ENCODE results near the gene TXNL4A.

The TXNL4A gene

DNA sequence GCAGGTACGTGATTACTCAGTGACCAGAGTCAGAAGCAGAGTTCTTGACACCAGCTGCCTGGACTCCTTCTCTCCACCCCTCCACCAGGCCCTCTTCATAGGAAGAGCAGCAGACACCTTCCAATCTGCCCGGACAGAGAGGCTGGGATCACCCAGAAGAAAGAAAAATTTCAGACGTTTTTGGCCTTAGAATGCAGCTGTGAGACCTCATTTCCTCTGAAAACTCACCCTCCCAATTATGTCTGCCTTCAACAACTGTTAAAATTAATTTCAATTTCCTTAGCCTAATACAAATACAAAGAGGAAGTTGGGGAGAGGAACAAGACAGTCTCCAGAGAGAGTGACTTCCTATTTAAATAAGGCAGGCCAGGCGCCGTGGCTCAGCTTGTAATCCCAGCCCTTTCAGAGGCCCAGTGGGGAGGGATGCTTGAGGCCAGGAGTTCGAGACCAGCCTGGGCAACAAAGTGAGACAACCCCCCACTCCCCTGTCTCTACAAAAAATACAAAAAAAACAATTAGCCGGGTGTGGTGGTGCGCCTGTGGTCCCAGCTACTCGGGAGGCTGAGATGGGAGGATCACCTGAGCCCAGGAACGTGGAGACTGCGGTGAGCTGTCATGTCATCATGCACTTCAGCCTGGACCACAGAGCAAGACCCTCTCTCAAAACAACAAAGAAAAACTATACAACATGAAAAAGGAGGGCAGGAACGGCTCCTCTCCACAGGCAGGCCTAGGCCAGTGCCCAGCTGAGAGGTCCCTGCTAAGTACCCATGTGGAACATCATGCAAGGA is 38.5 kb downstream of the TXNL4A start:
- FAIRE-seq (no peak), DNase-seq (ENCODE audit: low spot score) (no peak)

DNA sequence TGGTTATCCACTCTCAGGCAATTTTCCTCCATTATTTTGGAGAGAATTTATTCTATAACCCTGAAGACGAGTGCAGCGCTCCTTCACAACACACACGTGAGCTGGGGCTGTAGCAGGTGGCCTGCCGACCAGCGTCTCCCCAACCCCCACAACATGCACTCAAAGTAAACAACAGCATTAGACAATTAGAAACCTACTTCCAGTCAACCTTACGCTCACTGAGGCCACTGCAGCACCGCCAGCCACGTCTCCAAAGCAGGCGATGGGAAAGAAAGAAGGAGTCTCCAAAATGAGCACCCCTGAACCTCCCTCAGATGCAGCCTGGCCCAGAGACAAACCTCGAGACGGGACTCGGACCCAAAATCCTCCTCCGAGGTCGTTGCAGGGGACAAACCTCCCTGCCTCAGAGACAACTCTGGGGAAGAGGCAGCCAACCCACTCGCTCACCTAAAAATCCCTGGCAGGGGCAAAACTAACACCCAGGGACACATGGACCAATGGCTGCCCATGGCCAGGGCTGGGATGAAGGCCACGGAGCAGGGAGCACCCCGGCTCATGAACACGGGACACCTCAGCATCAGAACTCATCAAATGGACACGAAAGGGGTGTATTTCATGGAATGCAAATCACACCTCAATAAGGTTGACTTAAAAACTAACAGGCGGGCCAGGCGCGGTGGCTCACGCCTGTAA is 39.5 kb downstream of the TXNL4A start:
- DNase-seq (ENCODE audit: low spot score) (no peak), FAIRE-seq (no peak)

DNA sequence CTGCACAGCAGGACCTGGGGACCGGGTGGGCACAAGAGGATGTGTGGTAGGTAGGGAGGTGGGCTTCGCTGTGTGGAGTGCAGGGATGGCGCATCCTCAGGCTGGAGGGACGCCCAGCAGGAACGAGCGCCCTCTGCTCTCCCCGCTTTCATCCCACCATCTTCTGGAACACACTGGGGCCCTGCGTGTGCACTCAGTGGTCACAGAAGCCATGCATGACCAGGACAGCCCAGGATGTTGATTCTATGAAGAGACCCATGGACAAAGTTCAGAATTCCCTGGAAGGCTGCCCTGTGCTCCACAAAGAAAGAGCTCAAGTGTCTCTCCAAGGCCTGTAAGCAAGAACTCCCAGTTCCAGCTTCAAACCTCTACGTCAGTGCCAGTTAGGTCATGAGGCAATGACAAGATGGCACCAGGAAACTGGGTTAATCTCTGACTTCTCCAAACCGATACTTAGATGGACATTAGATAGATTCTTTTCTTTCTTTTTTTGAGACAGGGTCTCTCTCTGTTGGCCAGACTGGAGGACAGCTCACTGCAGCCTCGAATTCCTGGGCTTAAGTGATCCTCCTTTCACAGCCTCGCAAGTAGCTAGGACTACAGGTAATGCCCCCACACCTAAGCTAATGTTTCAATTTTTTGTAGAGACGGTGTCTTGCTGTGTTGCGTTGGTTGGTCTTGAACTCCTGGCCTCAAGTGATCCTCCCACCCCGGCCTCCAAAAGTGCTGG is 40.3 kb downstream of the TXNL4A start:
- DNase-seq (ENCODE audit: low spot score), result no peak
- no peak for FAIRE-seq

DNA sequence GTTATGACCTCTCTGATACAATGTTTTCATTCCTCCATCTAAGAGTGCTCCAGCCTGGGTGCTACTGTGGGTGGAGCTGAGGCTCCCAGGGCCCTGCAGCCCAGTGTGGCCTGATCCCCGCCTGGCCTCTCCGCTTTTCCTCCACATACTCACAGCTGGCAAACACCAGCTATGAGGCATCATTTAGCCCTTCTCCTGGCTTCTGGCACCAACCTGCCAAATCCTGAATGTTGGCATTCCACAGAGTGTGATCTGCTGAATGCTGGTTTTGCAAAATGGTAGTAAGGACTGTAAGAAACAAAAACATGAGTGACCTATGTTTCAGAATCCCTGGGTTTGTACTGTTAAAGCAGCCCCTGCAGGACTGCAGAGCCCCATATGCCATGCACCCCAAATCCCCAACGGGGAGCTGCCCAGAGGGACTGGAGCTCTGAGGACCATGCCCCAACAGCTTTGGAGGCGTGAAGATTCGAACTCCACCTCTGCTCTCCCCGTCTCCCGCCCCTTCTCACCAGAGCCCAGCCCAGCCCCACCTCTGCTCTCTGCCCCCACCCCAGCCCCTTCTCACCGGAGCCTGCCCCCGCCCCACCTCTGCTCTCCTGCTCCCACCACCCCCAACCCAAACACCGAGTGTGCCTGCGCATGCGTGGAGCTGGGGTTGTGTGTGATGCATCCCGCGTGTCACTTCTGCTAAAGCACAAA is 41.2 kb downstream of the TXNL4A start:
- FAIRE-seq, result no peak

DNA sequence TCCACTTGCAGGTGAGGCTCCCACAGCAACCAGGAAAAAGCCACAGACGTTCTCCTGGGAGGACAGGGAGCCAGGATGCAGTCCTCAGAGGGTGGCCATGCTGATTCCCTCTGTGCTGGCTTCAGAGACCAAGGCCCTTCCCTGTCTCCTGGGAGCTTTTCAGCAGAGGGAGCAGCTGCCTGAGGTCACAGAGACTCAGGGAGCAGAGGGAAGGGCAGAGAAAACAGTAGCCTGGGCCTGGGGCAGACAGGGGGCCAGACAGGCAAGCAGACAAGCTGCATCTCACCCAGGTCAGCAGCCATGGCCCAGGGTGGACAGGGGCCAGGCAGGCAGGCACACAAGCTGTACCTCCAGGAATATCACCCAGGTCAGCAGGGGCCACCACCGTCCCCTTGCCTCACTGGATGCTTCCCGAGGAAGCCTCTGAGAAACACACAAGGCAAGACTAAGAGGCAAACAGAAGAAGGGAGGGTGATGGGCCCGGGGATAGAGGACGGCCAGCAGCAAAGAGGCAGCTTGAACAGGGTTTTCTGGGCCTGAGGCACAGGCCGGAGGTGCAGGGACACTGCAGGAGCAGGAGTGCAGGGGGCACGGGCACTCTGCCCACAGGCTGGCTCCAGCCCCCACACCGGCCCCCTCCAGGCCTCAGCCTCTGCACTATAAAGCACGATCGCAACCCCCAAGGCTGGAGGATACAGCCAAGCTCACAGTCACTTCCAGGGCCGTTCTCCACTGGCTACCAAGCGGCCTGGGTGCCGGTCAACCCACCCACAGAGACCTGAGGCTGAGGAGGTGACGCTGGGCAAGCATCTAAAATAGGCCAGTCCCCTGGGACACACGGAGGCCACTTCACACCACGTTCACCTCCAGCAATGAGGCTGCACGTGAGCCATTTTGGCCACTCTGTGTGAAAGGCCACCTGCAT is 43.0 kb downstream of the TXNL4A start:
- FAIRE-seq (no peak), DNase-seq (ENCODE audit: low spot score) (no peak)

More for the DNA sequence above, 41.2 kb downstream of the TXNL4A start:
- no peak for DNase-seq (ENCODE audit: low spot score)

DNA sequence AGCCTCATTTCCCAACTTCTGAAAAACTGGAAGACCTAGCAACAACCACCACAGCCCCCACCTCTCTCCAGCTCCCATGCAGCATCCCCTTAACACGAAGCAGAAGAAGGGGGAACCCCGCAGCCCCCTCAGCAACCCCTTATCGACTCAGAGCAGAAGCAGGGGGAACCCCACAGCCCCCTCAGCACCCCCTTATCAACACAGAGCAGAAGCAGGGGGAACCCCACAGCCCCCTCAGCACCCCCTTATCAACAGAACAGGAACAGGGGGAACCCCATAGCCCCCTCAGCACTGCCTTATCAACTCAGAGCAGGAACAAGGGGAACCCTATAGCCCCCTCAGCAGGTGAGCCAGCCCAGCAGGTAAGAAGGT is 43.6 kb downstream of the TXNL4A start:
- FAIRE-seq, result no peak
- no peak for DNase-seq (ENCODE audit: low spot score)

DNA sequence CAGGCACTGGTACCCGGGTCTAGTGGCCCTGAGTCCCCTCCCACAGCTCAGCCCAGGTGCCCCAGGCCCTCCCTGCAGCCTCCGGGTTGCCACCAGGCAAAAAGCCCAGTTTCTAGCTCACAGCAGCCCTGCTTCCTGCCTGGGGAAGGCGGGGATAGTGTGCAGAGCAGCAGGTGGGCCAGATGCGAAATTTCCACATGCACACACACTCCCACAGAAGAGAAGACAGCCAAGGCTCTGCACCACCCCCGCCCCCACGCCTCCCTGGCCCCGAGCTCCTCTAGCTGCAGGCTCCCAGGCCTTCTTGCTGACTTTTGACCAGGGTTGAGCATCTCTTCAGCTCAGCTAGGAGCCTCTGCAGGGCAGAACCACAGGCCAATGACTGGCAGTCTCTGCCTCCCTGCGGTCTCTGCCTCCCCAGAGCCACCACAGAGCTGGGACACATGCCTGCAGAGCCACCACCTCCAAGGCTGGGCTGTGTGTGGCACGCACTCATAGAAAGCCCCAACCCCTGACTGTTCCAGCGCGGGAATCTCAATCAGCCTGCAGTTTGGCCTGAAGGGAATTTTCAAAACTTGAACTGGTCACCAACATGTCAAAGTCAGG is 44.1 kb downstream of the TXNL4A start:
- DNase-seq (ENCODE audit: low spot score) (no peak), FAIRE-seq (no peak)

DNA sequence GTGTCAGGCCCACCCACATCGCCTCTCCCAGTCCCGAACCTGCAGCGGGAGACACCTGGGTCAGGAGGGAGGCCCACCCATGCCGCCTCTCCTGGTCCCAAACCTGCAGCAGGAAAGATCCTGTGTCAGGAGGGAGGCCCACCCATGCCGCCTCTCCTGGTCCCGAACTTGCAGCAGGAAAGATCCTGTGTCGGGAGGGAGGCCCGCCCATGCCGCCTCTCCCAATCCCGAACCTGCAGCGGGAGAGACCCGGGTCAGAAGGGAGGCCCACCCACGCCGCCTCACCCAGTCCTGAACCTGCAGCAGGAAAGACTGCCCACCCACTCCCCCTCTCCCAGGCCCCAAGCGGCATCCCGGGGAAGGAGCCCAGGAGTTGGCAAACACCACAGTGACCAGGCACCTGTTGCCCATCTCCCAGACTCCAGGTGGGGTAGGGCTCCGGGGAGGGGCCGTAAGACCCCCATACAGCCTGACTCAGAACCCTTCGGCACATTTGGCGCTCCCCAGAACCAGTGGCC is 44.7 kb downstream of the TXNL4A start:
- no peak for FAIRE-seq
- no peak for DNase-seq (ENCODE audit: low spot score)

DNA sequence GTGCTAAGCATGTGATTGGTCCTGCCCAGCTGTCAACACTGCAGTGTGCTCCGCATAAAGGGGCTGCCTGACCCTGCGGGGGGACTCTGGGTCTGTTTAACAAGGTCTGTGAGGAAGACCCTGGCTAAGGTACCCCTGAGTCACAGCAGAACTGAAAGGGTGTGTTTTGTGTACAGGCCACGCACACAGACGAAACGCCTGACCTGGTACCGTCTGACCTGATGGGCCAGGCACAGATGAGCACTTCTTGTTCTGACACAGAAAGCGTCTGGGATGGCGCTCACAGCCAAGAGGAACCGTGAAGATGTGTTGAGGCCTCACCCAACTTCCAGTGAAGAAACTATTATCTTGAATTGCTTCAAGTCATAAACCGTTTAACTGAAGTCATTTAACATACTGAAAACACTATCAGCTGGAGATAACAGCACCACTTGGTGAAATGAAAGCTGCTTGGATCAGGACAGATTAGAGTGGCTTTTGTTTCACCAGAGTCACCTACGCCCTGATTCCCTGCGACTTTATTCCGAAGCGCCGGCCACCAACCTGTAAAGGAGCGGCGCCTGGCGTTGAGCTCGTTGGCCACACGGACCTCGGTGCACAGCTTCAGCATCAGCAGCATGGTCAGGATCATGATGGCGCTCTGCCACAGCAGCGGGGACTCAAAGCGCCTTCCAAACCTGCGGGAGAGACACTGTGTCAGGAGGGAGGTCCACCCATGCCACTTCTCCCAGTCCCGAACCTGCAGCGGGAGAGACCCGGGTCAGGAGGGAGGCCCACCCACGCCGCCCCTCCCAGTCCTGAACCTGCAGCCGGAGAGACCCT is 45.4 kb downstream of the TXNL4A start:
- FAIRE-seq (no peak), DNase-seq (ENCODE audit: low spot score) (no peak)

DNA sequence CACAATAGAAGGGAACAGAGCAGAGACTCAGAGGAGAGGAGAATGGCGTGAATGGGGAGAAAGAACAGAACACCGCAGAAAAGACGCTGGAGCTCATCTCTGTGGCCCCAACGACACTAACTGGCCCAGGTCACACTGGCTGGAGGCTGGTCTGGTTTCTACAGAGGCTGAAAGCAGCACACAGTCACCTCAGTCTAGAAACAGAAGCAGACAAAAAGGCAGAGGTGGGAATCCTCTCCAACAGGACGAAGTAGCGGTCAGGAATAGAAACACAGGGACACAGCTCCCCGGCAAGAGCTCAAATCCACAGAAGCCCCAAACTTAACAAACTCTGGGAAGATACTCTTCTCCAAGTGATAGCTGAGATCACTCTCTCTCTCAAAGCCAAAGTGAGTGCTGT is 46.2 kb downstream of the TXNL4A start:
- no peak for FAIRE-seq
- no peak for DNase-seq (ENCODE audit: low spot score)

DNA sequence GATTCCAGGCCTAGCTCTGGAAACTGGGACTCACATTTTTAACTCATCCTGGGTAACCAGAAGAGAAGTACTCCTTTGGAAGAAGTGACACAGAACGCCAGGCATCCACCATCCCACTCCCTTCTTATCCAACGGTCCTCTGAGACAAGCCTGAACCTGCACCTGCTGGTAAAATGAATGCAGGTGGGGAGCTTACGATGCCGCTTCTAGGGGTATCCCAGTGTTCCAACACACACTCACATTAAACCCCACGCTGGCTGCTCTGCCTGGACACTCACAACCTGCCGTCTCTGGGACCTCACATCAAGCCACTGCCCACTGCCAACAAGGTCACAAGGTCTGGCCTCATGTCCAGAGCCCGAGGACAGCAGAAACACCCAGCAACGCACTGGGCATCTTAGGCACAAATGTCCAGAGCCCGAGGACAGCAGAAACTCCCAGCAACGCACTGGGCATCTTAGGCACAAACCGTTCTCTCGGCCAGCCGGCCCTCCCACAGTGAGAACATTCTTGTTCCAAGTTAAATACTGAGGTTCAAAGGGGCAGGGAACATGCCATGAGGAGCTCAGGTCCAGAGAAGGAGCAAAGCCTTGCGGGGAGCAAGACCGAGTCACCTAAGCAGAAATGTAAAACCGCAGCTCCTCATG is 46.8 kb downstream of the TXNL4A start:
- DNase-seq (ENCODE audit: low spot score) (no peak), FAIRE-seq (no peak)

DNA sequence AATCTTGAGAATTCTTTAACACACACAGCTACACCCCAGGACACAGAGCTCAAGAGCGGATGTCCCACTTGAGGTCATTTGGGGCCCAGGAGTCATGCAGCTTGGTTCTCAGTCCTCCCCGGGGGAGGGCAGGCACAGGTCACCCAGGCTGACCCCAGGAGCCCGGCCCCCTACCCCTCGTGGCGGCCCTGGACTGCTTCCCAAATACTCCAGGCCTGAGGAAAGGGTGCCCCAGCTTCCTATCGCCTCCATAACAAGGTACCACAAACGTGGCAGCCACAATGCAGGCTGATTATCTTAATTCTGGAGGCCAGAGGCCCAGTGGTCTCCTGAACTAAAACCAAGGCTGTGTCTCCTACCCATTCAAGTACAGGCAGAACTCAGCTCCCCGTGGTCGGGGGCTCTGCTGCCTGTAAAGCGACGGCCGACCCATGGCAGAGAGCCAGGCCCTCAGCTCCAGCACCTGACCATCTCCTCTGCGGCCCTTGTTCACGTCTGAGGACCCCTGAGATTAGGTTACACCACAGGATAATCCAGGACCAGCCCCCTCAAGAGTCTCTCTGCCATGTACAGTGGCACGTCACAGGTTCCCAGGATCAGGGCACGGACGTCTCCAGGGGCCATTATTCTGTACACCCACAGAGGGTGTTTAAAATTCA is 47.4 kb downstream of the TXNL4A start:
- no peak for FAIRE-seq
- no peak for DNase-seq (ENCODE audit: low spot score)

DNA sequence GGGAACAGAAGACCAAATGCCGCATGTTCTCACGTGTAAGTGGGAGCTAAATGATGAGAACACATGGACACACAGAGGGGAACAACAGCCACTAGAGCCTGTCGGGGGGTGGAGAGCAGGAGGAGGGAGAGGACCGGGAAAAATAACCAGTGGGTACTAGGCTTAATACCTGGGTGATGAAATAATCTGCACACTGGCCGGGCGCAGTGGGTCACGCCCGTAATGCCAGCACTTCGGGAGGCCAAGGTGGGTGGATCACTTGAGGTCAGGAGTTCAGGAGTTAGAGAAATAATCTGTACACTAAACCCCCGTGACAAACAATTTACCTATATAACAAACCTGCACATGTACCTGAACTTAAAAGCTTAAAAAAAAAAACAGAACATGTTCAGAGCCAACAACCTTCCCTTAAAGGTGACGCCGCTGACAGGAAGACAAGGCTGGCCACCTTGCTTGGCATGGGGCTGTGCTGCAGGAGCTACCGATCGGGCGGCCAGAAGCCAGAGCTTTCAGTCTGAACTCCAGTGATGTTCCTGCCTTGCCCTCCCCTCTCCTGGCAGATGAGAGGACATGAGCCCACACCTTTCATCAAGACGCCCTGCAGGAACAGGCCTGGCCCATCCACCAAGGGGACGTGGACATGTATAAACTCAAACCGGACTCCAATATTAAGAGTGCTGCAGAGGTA is 48.1 kb downstream of the TXNL4A start:
- FAIRE-seq, result no peak
- no peak for DNase-seq (ENCODE audit: low spot score)

DNA sequence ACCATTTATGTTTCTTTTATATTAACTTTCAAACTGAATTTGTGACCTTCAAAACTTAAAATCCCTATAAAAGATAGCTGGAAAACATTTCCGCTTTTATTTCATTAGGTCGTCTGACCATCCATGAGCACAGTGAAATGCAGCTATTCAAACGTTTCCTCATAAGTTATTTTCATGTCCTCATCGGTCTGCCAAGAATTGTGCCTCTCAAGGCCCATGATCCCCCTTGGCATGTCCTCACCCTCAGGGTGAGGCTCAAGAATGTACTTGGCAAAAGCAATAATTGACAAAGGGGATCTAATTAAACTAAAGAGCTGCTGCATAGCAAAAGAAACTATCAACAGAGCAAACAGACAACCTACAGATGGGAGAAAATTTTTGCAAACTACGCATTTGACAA is 49.3 kb downstream of the TXNL4A start:
- DNase-seq (ENCODE audit: low spot score) (no peak), FAIRE-seq (no peak)

DNA sequence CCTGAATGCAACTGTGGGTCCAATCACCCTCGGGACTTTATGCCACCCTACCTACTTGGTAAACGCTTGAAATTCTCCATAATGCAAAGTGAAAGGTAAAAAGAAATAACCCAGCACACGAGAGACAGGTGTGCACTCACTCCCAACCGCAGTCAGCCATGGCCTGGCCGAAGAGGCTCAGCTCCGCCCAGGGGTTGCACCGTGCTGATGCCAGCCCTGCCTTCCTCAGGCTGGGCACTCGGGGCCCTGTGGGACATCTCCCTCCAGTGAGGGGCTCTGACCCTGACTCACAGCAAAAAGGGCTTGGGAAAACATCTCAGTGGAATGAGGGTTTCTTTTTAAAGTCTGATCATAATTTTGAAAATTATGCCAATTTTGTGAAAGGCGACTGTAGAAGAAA is 50.2 kb downstream of the TXNL4A start:
- FAIRE-seq, result no peak
- no peak for DNase-seq (ENCODE audit: low spot score)

DNA sequence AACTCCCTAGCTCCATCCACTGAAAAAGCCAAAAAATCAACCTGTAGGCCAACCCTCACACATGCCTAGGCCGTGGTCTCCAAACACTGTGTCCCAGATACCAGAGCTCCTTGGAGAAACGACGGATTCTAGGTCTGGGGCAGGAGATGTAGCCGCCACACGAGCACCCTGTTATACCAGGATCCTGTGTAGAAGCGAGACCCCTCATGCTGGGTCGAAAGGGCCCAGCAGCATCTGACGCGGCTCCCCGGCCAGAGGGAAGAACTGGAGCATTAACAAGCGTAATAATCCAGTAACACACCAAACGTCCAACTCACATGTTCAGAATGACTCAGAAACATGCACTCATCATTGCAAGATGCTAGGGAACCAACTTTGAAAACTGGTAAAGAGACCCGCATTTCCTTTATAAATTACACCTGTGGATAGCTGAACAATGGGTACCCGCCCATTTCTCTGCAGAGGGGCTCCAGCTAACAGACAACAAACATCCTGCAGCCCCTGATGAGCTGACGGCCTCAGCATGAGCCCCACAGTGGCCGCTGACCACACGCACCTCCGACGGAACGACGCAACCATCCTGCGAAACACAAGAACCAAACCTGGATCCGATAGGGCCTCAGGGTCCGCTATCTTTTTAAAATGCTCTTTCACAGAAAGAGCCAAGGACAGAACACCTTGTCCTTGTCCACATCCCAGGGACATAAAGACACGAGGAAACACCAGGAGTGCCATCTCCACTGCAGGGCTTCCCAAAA is 51.1 kb downstream of the TXNL4A start:
- FAIRE-seq, result no peak
- no peak for DNase-seq (ENCODE audit: low spot score)

DNA sequence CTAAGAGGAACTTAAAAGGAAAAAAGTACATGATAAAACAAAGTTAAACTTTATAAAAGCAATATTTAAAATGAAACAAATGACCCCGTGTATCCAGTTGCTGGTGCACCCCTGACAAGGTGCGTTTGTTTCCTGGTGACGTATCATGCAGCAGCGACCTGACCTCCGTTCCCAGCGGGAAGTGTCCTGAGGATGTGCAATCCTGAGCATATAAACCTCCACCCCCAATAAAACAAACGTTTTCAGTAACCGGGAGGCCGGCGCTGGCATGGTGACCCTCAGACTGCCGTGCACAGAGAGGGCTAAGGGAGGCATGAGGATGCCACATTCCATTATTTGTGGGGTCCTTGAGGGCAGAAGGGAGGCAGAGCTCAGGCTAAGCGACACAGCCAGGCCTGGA is 51.7 kb downstream of the TXNL4A start:
- no peak for FAIRE-seq
- no peak for DNase-seq (ENCODE audit: low spot score)

Data from RCC 7860 (cell line).